HepG2 (cell line): ENCODE measurements around the gene PMS2. TPM values are rescaled to one million over a fixed set of nuclear protein-coding genes. Genes with fewer than 3 reads are reported as not detected.

Experiments used
- ASH2L ChIP-seq: fragments of 300-600, 200-600 bp; sonication (generic); IDR thresholded peaks from 2 replicates; pipeline ENCODE4 v1.7.0; 2017; ENCODE audit warnings: low read depth, mild to moderate bottlenecking, moderate library complexity, mixed read lengths, low read length; ENCODE audit not compliant: insufficient read length
- ATF6 ChIP-seq: sonication (generic); formaldehyde crosslinking; conservative IDR thresholded peaks from 2 replicates; pipeline ENCODE4 v1.4.0; 2020; ENCODE audit warnings: missing genetic modification reagents
- CBX1 ChIP-seq: IDR thresholded peaks from one replicate; pipeline ENCODE4 v1.6.1; 2016; ENCODE audit warnings: antibody characterized with exemption, low read depth
- HNRNPUL1 ChIP-seq: fragments of 200-400 bp; formaldehyde crosslinking; IDR thresholded peaks from 2 replicates; pipeline ENCODE4 v1.6.1; 2017; ENCODE audit warnings: low read depth, mild to moderate bottlenecking, low read length, moderate library complexity
- HOXA5 ChIP-seq: sonication (generic); formaldehyde crosslinking; IDR thresholded peaks from 2 replicates; pipeline ENCODE4 v1.4.0; 2020; ENCODE audit warnings: missing genetic modification reagents
- NFAT5 ChIP-seq: sonication (generic); formaldehyde crosslinking; IDR thresholded peaks from 2 replicates; pipeline ENCODE4 v1.4.0; 2020; ENCODE audit warnings: missing genetic modification reagents
- PAWR ChIP-seq: sonication (generic); formaldehyde crosslinking; IDR thresholded peaks from 2 replicates; pipeline ENCODE4 v1.4.0; 2020; ENCODE audit warnings: missing genetic modification reagents, mild to moderate bottlenecking, borderline replicate concordance
- PPARG ChIP-seq: conservative IDR thresholded peaks from 2 replicates; pipeline ENCODE4 v1.6.1; 2016; ENCODE audit warnings: missing biosample characterization, missing genetic modification reagents
- SALL1 ChIP-seq: sonication (generic); formaldehyde crosslinking; IDR thresholded peaks from 2 replicates; pipeline ENCODE4 v1.8.0; 2022; ENCODE audit warnings: mild to moderate bottlenecking, missing genetic modification reagents
- TEAD2 ChIP-seq: sonication (generic); formaldehyde crosslinking; IDR thresholded peaks from 2 replicates; pipeline ENCODE4 v1.9.0; 2021; ENCODE audit warnings: missing genetic modification reagents
- U2AF1 ChIP-seq: fragments of 200-400 bp; formaldehyde crosslinking; optimal IDR thresholded peaks from 2 replicates; pipeline ENCODE3; 2017; ENCODE audit warnings: mild to moderate bottlenecking, low read depth, low read length
- WIZ ChIP-seq: sonication (generic); formaldehyde crosslinking; IDR thresholded peaks from 2 replicates; pipeline ENCODE4 v1.5.1; 2020; ENCODE audit warnings: mild to moderate bottlenecking, missing genetic modification reagents
- ZBTB37 ChIP-seq: sonication (generic); formaldehyde crosslinking; IDR thresholded peaks from 2 replicates; pipeline ENCODE4 v1.4.0; 2020; ENCODE audit warnings: mild to moderate bottlenecking, missing genetic modification reagents
- ZMYM3 ChIP-seq: sonication (generic); formaldehyde crosslinking; IDR thresholded peaks from 2 replicates; pipeline ENCODE4 v1.5.1; 2020; ENCODE audit warnings: mild to moderate bottlenecking, missing genetic modification reagents
- ZNF333 ChIP-seq: sonication (generic); formaldehyde crosslinking; IDR thresholded peaks from 2 replicates; pipeline ENCODE4 v1.4.0; 2020; ENCODE audit warnings: mild to moderate bottlenecking, missing genetic modification reagents, borderline replicate concordance
- ZNF543 ChIP-seq: sonication (generic); formaldehyde crosslinking; IDR thresholded peaks from 2 replicates; pipeline ENCODE4 v1.4.0; 2020; ENCODE audit warnings: mild to moderate bottlenecking, missing genetic modification reagents
- ZNF672 ChIP-seq: sonication (generic); formaldehyde crosslinking; IDR thresholded peaks from 2 replicates; pipeline ENCODE4 v1.8.1; 2022; ENCODE audit warnings: missing genetic modification reagents
- ZNF678 ChIP-seq: sonication (generic); formaldehyde crosslinking; IDR thresholded peaks from 2 replicates; pipeline ENCODE4 v1.4.0; 2020; ENCODE audit warnings: mild to moderate bottlenecking, missing genetic modification reagents
- ZNF737 ChIP-seq: sonication (generic); formaldehyde crosslinking; IDR thresholded peaks from 2 replicates; pipeline ENCODE4 v1.5.0; 2020; ENCODE audit warnings: missing genetic modification reagents, mild to moderate bottlenecking, borderline replicate concordance
- polyA plus RNA-seq, 8 experiments: library from polyadenylated mRNA; depleted of rRNA in 3 of 8; stranded (reverse) in 7 of 8; unstranded in 1 of 8; fragments of >200 nt; fragmentation: Illumina TruSeq in 4 of 8; extraction: Trizol in 4 of 8; gene quantifications; 2 replicates each; pipeline versions ENCODE4 v1.2.1 to v1.2.3, GENCODE V29; 2011 to 2016; ENCODE audit warnings: low read depth in 4 of 8, missing spikeins in 1 of 8, mixed read lengths in 1 of 8; ENCODE audit not compliant: insufficient read depth in 1 of 8
- total RNA-seq, 5 experiments: library from RNA; depleted of rRNA; stranded (reverse); fragments of >200 nt; fragmentation: Illumina TruSeq; extraction: Trizol; gene quantifications; 2 replicates each; pipeline ENCODE4 v1.2.3, GENCODE V29; 2016; ENCODE audit warnings: low read depth in 1 of 5

Gene PMS2
- total and polyA plus RNA-seq, 2 of the 13 experiments (the other 11 are each of a cell fraction or from before 2014, with no cell fraction given), result 6.3 to 11.4 TPM

- TF ChIP-seq CBX1, result peak; percentile 17
- TF ChIP-seq PPARG (CRISPR knock-in tag), result peak; percentile 68
- TF ChIP-seq ATF6 (CRISPR knock-in tag), result no peak; the same call in 1 of the 2 replicates
- peak; percentile 100 for TF ChIP-seq NFAT5 (CRISPR knock-in tag)
- peak; percentile 68 for TF ChIP-seq ASH2L
- peak; percentile 99 for TF ChIP-seq ZNF543
- peak; percentile 98 for TF ChIP-seq WIZ
- peak; percentile 99 for TF ChIP-seq ZNF678 (CRISPR knock-in tag)
- TF ChIP-seq PAWR (CRISPR knock-in tag), result no peak
- peak; percentile 49 for TF ChIP-seq ZMYM3
- peak; percentile 93 for TF ChIP-seq HOXA5 (CRISPR knock-in tag)
- no peak for TF ChIP-seq U2AF1
- peak; percentile 60 for TF ChIP-seq ZNF737 (CRISPR knock-in tag)
- peak; percentile 84; the same call in 1 of the 2 replicates for TF ChIP-seq ZNF333
- TF ChIP-seq SALL1 (CRISPR knock-in tag), result peak; percentile 99
- peak; percentile 99 for TF ChIP-seq TEAD2 (CRISPR knock-in tag)
- TF ChIP-seq HNRNPUL1, result no peak
- TF ChIP-seq ZNF672, result peak; percentile 82; the same call in 1 of the 2 replicates
- TF ChIP-seq ZBTB37 (CRISPR knock-in tag), result peak; percentile 70
Observed at GRCh38 chr7:6008668-6009611, at the start of gene PMS2, which contains the start of gene AIMP2 (continued).
